GM12891 (cell line): ENCODE measurements around the gene SLC5A1.
"Not testable (repeated sequence)": the region's sequence is repeated elsewhere in the genome, so short reads cannot be mapped to it uniquely, and the experiment has no call there.

ENCODE experiments used
- POLR2A ChIP-seq: IDR thresholded peaks from 2 replicates; pipeline ENCODE4 v1.6.1; 2011; ENCODE audit warnings: low read depth, low read length, control low read depth
- POLR2AphosphoS5 ChIP-seq: IDR thresholded peaks from 2 replicates; pipeline ENCODE4 v1.6.1; 2011; ENCODE audit warnings: low read depth, low read length, control low read depth
- TAF1 ChIP-seq: IDR thresholded peaks from 2 replicates; pipeline ENCODE4 v1.6.1; 2011; ENCODE audit warnings: low read depth, low read length, control low read depth

- TF ChIP-seq POLR2AphosphoS5, POLR2A, TAF1: not testable (repeated sequence)
These were observed 105.3 kb downstream of the SLC5A1 start for GRCh38 chr22:32148372-32148771.
